HG03460 (cell line): ENCODE results near the gene RBM15B.
A peak's percentile ranks its signal among the peaks of the same experiment; 100 is the strongest.
"Not testable (repeated sequence)": the region's sequence is repeated elsewhere in the genome, so short reads cannot be mapped to it uniquely, and the experiment has no call there.

ENCODE experiments used
- ATAC-seq: cut with Tn5 transposase; IDR thresholded peaks from one replicate; pipeline ENCODE4 v1.9.1; 2021; ENCODE audit not compliant: unreplicated experiment

RBM15B gene

DNA sequence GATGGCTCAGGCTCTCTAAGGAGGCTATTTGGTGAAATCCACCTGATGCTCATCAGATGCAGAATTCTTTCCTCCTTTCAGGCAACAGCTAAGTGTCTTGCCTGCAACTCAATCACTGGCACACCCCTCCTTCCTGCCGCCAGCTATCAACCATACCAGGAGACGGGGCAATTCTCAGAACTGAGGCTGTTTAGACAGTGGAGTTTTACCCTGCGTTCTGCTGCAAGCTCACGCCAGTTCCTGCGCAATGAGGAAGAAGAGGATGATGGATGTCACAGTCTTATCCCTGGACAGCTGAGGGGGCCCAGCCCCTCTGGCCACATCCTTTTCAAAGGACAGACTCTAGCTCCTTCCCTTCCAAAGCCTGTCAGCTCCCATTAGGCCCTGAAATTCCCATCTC, 13.0 kb upstream of the RBM15B start:
- no peak for ATAC-seq

DNA sequence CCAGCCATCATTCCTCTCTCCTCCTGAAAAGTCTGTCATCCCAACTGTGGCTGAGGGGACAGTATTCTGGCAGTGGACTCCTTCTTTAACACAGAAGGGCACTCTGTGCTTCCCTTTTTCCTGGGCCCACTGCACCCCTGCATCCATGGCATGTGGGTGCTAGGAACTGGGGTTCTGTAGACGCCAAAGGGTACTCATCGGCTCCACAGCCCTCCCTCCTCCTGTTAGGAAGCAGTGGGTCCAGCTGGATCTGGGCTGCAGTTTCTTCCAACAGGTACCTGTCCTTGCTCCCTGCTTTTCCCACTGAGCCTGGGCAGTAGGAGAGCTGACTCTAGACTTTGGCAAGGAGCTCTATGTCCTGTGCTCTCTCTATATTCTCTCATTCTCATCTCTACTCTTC, 12.4 kb upstream of the RBM15B start:
- no peak for ATAC-seq

GRCh38 chr3:51379301-51379700, 11.8 kb upstream of the RBM15B start:
- no peak for ATAC-seq

DNA sequence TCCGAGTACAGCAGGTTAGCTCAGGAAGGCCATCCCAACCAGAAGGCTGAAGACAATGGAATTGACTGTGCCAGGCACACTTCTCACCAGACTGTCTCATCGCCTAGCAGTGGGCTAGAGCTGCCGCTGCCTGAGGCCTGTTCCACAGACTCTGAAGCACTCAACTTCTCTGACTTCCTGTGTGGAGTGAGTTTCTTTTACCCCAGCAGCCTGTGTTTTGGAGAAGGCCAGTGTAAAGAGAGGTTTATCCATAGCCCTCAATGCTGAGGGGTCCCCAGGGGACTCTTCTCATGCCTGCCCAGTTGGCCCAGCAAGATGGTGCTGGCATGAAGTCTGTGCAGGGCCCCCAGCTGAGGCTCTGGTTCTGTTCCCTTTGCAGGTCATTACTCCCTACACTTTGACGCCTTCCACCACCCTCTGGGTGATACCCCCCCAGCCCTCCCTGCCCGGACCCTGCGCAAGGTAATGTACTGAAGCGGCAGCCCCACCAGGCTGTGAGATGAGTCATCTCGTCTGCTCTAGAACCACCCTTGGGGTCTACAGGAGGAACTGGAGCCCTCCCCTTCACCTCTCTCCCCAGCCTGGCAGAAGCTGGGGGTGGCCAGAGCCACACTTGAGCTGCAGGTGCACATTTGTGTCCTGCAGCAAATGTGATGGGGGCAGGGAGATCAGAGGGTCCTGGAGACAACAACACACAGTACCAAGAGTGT, 11.2 kb upstream of the RBM15B start:
- no peak for ATAC-seq

- no peak for ATAC-seq
Measured at GRCh38 chr3:51380601-51381332, 10.3 kb upstream of the RBM15B start.

GRCh38 chr3:51381333-51381705, 9.8 kb upstream of the RBM15B start:
- ATAC-seq, result no peak

GRCh38 chr3:51382076-51382745, 8.9 kb upstream of the RBM15B start:
- no peak for ATAC-seq

DNA sequence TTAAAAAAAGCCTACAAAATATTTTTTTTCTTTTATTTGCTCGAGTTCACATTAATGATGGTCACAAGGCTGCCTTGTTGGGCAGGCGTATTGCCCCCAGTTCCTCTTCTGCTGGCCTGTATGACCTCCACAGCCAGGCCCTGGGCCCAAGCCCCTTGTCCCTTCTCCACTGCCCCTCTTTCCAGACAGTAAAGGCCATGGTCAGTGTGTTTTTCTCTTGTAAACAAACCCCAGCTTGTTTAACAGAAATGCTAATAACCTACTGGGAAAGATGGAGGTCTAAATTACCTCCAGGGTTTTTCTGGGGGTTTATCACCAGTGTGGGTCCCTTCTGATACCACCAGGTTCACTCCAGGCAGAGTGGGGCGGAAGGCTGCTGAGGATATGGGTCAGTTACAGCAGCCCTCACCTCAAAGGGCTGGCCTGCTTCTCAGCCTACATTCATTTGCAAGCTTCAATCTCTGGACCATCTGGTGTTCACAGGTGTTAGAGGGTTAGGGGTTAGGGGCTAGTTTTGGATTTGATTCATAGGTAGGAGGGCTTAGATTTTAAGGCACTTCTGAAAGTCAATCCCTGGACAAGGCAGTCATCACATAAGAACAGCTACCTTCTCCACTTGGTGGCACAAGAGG, 8.0 kb upstream of the RBM15B start:
- ATAC-seq, result no peak

GRCh38 chr3:51384055-51384725, 6.9 kb upstream of the RBM15B start:
- peak; percentile 15 for ATAC-seq

- ATAC-seq, result peak; percentile 92
Measured at GRCh38 chr3:51384726-51385473, 6.2 kb upstream of the RBM15B start, which contains the start of gene MANF. Gene MANF, plus strand, starts transcription at chr3:51385291. Its CDS starts 52 bp downstream, at chr3:51385343.

DNA sequence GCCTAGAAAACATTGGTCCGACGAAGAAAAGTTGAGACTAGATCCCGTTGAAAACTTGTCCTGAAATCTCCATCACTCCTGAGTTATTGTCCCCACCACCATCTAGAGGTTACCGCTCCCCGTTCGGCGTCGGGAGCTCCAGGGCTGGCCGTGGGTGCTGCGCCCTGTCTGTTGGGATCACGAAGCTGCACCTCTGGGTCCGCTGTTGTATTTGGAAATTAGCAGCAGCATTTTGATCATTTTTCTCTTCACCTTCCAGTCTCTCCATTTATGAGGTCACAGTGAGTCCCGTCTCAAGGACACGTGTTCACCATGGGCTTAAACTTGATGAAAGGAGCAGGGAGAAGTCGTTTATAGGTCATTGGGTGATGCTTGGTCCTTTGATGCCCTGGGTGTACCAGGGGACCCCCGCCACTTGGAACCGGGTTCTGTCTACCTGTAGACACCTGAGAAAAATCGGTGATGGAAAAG, 5.4 kb upstream of the RBM15B start:
- ATAC-seq, result no peak

DNA sequence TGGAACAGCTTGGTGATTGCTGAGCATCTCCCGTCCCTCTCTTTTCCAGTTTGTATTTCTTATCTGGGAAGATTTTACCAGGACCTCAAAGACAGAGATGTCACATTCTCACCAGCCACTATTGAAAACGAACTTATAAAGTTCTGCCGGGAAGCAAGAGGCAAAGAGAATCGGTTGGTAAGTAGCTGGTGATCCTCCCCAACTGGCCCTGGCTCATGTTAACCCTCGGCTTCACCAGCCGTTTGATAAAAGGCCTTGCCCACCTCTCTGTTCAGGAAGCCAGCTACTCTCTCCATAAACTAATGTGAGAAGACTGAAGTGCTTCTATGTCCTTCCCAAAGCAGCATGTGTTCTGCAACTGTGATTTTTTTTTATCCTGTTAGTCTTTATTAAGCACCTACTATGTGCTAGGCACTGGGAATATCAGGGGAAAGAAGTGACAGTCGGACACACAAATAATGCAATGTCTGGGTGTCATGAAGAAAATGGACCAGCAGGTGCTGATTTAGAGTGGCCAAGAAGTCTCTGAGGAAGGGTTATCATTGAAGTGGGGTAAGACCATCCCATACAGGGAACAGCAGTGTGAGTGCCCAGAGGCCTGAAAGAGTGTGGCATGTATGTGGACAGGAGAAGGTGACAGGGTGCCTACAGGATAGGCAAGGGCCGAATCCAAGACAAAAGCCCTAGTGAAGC, 4.8 kb upstream of the RBM15B start:
- no peak for ATAC-seq

DNA sequence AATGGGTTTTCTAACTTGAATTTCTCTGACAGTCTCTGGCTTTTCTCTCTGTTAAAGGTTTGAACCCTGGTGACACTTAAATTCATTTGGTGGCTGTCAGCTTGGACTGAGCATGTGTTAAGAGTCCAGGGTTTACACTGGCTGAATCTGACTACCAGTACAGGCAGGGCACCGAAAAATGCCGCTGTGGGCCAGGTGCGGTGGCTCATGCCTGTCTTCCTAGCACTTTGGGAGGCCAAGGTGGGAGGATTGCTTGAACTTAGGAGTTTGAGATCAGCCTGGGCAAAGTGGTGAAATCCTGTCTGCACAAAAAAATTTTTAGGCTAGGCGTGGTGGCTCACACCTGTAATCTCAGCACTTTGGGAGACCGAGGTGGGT, 4.2 kb upstream of the RBM15B start:
- no peak for ATAC-seq

- ATAC-seq, result not testable (repeated sequence)
Measured at GRCh38 chr3:51387281-51387680, 3.8 kb upstream of the RBM15B start.

DNA sequence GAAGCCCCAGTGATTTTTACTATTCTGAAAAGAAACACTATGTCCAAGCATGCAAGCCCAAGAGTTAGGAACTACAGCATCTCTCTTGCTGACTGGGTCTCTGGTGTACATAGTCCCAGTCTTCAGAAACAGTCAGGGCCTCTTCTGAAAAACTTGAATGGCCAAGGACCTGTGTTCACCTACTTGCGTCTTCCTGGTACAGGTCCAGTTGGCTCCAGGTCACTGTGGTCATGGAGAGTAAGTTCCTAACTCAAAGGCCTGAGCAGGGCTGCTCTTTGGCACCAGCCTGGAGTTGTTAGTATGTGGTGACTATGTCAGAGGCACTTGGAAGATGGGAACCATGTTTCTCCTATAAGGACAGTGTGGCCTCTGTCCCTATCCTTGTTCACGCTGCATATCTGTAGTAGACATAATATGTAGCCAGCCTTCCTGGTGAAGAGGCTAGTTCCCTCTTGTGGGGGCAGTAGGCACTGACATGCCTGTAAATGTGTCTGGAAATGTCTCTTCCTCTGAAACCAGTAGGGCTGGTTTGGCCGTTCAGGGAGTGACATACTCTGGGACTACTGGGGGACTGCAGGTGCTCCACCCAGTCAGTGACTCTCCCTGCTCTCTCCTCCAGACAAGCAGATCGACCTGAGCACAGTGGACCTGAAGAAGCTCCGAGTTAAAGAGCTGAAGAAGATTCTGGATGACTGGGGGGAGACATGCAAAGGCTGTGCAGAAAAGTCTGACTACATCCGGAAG, 2.6 kb upstream of the RBM15B start:
- no peak for ATAC-seq

DNA sequence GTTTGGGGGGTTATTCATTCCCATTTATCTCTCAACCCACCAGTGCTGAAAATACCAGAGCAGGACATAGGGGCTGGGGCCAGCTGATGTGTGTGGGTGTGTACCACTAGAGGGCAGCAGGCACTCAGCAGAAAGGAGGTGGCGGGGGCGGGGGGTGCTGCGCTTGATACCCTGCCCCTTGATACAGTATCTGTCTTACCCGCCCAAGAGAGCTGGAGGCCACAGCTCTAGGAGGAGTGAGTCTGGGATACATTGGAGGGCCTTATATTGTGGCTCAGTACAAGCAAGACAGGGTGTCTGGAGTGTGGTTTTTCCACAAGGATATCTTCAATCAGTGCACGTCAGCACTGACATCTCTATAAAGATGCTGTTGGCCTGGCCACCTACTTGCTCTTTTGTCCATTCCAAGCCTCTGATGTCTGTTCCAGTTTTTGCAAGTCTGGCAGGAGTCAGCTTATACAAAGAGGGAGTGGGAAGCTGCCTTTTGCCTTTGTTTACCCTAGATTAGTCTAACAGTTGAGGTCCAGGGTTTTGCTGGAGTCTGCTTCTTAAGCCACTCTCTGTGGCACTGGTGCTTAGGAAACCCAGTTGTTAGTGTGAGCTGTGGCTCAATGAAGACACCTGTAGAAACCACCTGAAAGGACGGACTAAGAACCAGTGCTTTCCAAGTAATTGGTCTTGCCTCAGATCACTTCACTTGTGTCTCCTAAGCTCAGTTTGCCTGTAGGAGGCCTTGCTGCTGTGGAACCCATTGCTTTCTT, 1.5 kb upstream of the RBM15B start:
- no peak for ATAC-seq

DNA sequence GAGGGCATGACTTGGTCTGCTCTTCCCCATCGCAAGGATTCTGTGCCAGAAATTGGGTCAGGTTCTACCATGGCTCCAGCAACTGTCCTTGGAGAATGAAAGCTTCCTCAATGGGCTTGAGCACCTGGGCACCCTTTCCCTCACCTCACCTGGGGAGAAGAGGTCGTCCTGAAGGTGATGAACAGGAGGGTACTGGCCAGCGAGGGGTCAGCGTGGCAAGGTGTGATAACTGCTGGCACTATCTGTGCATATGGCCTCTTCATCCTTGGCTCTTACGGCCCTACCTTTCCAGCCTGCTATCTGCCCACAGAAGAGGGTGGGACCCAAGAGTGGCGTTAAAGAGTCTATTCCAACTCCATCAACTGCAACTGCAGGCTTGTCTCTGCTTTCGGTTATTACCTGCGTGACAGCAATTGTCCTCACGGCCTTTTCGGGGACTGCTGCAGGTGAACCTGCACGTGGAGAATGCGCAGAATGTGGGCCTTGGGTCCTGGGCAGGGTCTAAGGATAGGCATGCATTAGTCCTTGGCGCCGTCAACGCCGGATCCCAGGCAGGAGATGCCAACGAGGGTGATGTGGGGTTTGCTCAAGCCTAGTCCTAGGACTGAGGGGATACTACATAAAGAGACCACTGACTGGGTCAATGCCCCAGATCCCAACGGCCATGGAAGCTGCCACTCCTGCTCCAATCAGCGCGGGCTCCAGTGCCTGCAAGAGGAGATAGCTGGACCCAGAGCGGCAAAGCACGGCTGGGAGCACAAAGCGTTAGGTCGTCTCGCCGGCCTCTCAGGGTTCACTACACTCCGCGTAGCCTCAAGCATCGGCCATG, 625 bp upstream of the RBM15B start:
- ATAC-seq, result peak; percentile 2
